Measurements from ENCODE around the gene RPTOR. TPM values are rescaled to one million over a fixed set of nuclear protein-coding genes. Genes with fewer than 3 reads are reported as not detected.

RPTOR gene
- total RNA-seq, 2 experiments from 2014 or later, result 48.1 to 87.8 TPM

GRCh38 chr17:80998118-80998747 is 453.6 kb downstream of the RPTOR start:
- Histone ChIP-seq H3K79me2 (ENCODE audit: insufficient read depth, low read depth, low read length) (no peaks in the 10 kb centered on the region), H3K27ac (ENCODE audit: low read depth, low read length, poor library complexity, severe bottlenecking) (no peak overlapping the region), H2AFZ (ENCODE audit: low read length) (no peak overlapping the region), H3K9me3 (ENCODE audit: low read length) (no peaks in the 10 kb centered on the region), H3K36me3 (ENCODE audit: insufficient read depth, low read length) (no peaks in the 10 kb centered on the region), H3K4me3 (ENCODE audit: low read depth, low read length, poor library complexity, severe bottlenecking) (no peak overlapping the region), H3K4me1 (ENCODE audit: insufficient read depth, low read length, poor library complexity, severe bottlenecking) (no peaks in the 10 kb centered on the region), H3K9me2 (ENCODE audit: insufficient read depth, low read length) (no peaks in the 10 kb centered on the region), H4K20me1 (ENCODE audit: insufficient read depth, low read length) (no peaks in the 10 kb centered on the region), H3K4me2 (ENCODE audit: low read length) (no peak overlapping the region)
- ChIA-PET POLR2A (no interaction called here), CTCF (ENCODE audit: unreplicated experiment) (no interaction called here)
- no peak for DNase-seq (ENCODE audit: low spot score)
- intact Hi-C loops (cut with micrococcal nuclease; ENCODE audit: unreplicated experiment), result no loop called here
- BruUV-seq (replicated peaks), result no TSS peak
- no peak for TF ChIP-seq CTCF (conservative IDR thresholded peaks at IDR 0.05; ENCODE audit: low read length)
- no peak for TF ChIP-seq EZH2phosphoT487 (IDR thresholded peaks at IDR 0.05; ENCODE audit: borderline replicate concordance, low read depth, low read length)

DNA sequence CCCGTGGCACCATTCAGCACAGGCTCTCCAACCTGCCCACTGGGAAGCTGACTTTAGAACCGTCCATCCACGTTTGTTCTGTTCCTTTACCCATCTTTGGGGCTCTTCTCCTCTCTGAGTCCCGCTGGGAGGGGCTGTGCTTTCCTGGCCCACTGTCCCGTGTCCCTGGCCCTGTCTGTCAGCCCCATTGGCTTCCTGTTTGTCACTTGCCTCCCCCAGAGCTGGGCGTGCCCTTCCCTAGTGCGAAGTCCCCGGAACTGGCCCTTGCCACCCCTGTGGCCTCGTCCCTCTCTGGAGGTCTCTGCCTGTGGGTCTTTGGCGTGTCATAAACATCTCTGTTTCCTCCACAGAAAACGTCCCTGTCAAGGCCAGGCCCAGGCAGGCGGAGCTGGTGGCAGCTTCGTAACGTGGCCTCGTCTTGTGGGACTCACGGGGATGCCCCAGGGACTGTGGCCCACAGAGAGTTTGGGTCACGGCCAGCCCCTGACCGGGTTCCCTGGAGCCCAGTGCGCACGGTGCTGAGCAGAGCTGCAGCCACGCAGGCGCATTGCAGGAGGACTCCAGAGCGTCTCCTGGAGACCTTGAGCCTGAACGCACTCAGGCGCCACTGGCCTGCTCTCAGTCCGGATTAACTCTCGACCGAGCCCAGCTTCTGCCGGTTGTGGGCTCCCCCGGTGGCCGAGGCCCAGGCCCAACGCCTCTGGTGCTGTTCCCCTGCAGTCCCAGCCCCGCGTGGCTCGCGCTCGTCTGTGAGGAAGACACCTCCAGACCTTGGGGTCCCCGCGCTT is 454.3 kb downstream of the RPTOR start:
- H3K27ac ChIP-seq (ENCODE audit: low read depth, low read length, poor library complexity, severe bottlenecking), result no peak overlapping the region
- TF ChIP-seq EZH2phosphoT487 (IDR thresholded peaks at IDR 0.05; ENCODE audit: borderline replicate concordance, low read depth, low read length) (no peak), CTCF (conservative IDR thresholded peaks at IDR 0.05; ENCODE audit: low read length) (no peak)
- H3K36me3 ChIP-seq (ENCODE audit: insufficient read depth, low read length), result no peaks in the 10 kb centered on the region
- CTCF ChIA-PET (ENCODE audit: unreplicated experiment), result no interaction called here
- no peaks in the 10 kb centered on the region for H3K9me2 ChIP-seq (ENCODE audit: insufficient read depth, low read length)
- intact Hi-C loops (cut with micrococcal nuclease; ENCODE audit: unreplicated experiment), result no loop called here
- POLR2A ChIA-PET, result no interaction called here
- no peak overlapping the region for H3K4me3 ChIP-seq (ENCODE audit: low read depth, low read length, poor library complexity, severe bottlenecking)
- no peak for DNase-seq (ENCODE audit: low spot score)
- H3K79me2 ChIP-seq (ENCODE audit: insufficient read depth, low read depth, low read length), result no peaks in the 10 kb centered on the region
- H3K9me3 ChIP-seq (ENCODE audit: low read length), result no peaks in the 10 kb centered on the region
- no peak overlapping the region for H2AFZ ChIP-seq (ENCODE audit: low read length)
- no TSS peak for BruUV-seq (replicated peaks)
- no peak overlapping the region for H3K4me2 ChIP-seq (ENCODE audit: low read length)
- H3K4me1 ChIP-seq (ENCODE audit: insufficient read depth, low read length, poor library complexity, severe bottlenecking), result no peaks in the 10 kb centered on the region
- no peaks in the 10 kb centered on the region for H4K20me1 ChIP-seq (ENCODE audit: insufficient read depth, low read length)

Measured in OCI-LY7 (cell line).